GM06990 (cell line): Measurements from ENCODE around the gene PPP4R4.

Experiments used
- DNase-seq: peaks from one replicate; pipeline ENCODE4 v3.0.0-alpha.2; 2011; ENCODE audit not compliant: insufficient read length; ENCODE audit errors: extremely low read depth
- H3K27me3 ChIP-seq: replicated peaks from 2 replicates; pipeline ENCODE4 v1.6.0; 2011; ENCODE audit warnings: low read length; ENCODE audit not compliant: control insufficient read depth, insufficient read depth
- H3K36me3 ChIP-seq: 2 replicates; pipeline ENCODE4 v1.5.1; 2011; ENCODE audit warnings: low read length; ENCODE audit not compliant: control insufficient read depth, insufficient read depth
- H3K4me3 ChIP-seq: replicated peaks from 2 replicates; pipeline ENCODE4 v1.5.1; 2011; ENCODE audit warnings: low read depth, mild to moderate bottlenecking, control low read depth, low read length
- CTCF ChIP-seq: IDR thresholded peaks from 2 replicates; pipeline ENCODE4 v1.5.1; 2011; ENCODE audit warnings: low read length, control low read depth, mild to moderate bottlenecking, inconsistent platforms; ENCODE audit not compliant: insufficient read depth, poor library complexity, severe bottlenecking

PPP4R4 gene

GRCh38 chr14:94181835-94182234 is 7.7 kb downstream of the PPP4R4 start:
- no peak for DNase-seq
- no peak for TF ChIP-seq CTCF
- H3K36me3 ChIP-seq, result no peaks in the 10 kb centered on the region
- H3K27me3 ChIP-seq, result no peaks in the 10 kb centered on the region
- H3K4me3 ChIP-seq, result no peak overlapping the region

- no peak overlapping the region for H3K4me3 ChIP-seq
- no peak for TF ChIP-seq CTCF
- H3K36me3 ChIP-seq, result no peaks in the 10 kb centered on the region
- DNase-seq, result no peak
- no peaks in the 10 kb centered on the region for H3K27me3 ChIP-seq
These were observed 18.4 kb downstream of the PPP4R4 start for GRCh38 chr14:94192536-94192935.

- H3K27me3 ChIP-seq, result no peaks in the 10 kb centered on the region
- DNase-seq, result no peak
- H3K4me3 ChIP-seq, result no peak overlapping the region
- TF ChIP-seq CTCF, result no peak
- no peaks in the 10 kb centered on the region for H3K36me3 ChIP-seq
These were observed 19.7 kb downstream of the PPP4R4 start for GRCh38 chr14:94193776-94194175.

- Histone ChIP-seq H3K27me3 (no peaks in the 10 kb centered on the region; the same call in 1 of the 2 replicates), H3K4me3 (no peak overlapping the region), H3K36me3 (no peaks in the 10 kb centered on the region)
- no peak for TF ChIP-seq CTCF
- no peak for DNase-seq
These were observed 21.9 kb downstream of the PPP4R4 start for GRCh38 chr14:94196057-94196456.

GRCh38 chr14:94203473-94204210 is 29.5 kb downstream of the PPP4R4 start:
- no peak for TF ChIP-seq CTCF
- no peak for DNase-seq
- Histone ChIP-seq H3K4me3 (no peak overlapping the region), H3K36me3 (no peaks in the 10 kb centered on the region), H3K27me3 (no peaks in the 10 kb centered on the region; the same call in 1 of the 2 replicates)
